Right lobe of liver (tissue), 4 donors: ENCODE measurements around the gene FLRT2.

ENCODE experiments used
- CTCF ChIP-seq, 4 donors: fragments of 200-600 bp in 3 of 4; fragments of 450-650 bp in 1 of 4; IDR thresholded peaks; one replicate each; pipeline versions ENCODE4 v1.5.1 to v1.8.0; 2016 to 2022; ENCODE audit warnings: antibody characterized with exemption in 4 of 4, mild to moderate bottlenecking in 2 of 4
- POLR2A ChIP-seq: fragments of 450-650 bp; IDR thresholded peaks from one replicate; pipeline ENCODE4 v1.6.1; 2017; ENCODE audit warnings: antibody characterized with exemption, mild to moderate bottlenecking
- donor health status: DM: no; HTN: no; CAD: no.
- donor health status: DM: no; HTN: no; CAD: no.
- donor health status: DM: no; HTN: yes; CAD: no.

GRCh38 chr14:85580536-85581140 lies 50.7 kb downstream of the FLRT2 start:
- no peak for TF ChIP-seq CTCF (IDR thresholded peaks at IDR 0.05)
- TF ChIP-seq POLR2A: no peak
